HepG2 (cell line): ENCODE data around the gene ZC3H7B. TPM values are rescaled to one million over a fixed set of nuclear protein-coding genes. Genes with fewer than 3 reads are reported as not detected.

ENCODE experiments used
- ATAC-seq: fragments of 200-7000 bp; cut with Tn5 transposase; 3 replicates; pipeline ENCODE4 v1.9.1; 2020; ENCODE audit warnings: mild to moderate bottlenecking, moderate library complexity
- BruUV-seq: library from RNA; stranded (reverse); fragments of 400-500 nt; replicated peaks from 2 replicates; lab custom pipeline; 2021; lab: Mats Ljungman, UMichigan
- CTCF ChIA-PET: fragments of 300-600 bp; formaldehyde crosslinking; extraction: SDS; loops from one replicate; lab custom pipeline; 2021; ENCODE audit warnings: low total read pairs, inconsistent platforms, low intra/inter-chr PET ratio; lab: Yijun Ruan, JAX
- POLR2A ChIA-PET: fragments of 350-600 bp; sonication (Branson Sonifier 250); formaldehyde crosslinking; loops from one replicate; lab custom pipeline; 2020; ENCODE audit warnings: antibody characterized with exemption, inconsistent platforms; lab: Yijun Ruan, JAX
- DNase-seq: peaks from one replicate; pipeline ENCODE4 v3.0.0-alpha.2; 2015; ENCODE audit warnings: low spot score
- FAIRE-seq: peaks from 3 replicates; lab custom pipeline; 2011; peaks lifted over from hg19 to GRCh38; lab: Jason Lieb, UNC
- H2AFZ ChIP-seq: one replicate; pipeline ENCODE4 v1.6.1; 2011; ENCODE audit warnings: low read length, inconsistent platforms
- H3K27ac ChIP-seq: fragments of 300-600 bp; 3 replicates; pipeline ENCODE4 v1.8.0; 2011; ENCODE audit warnings: mixed run types, mild to moderate bottlenecking, mixed read lengths, low read length, inconsistent platforms; ENCODE audit not compliant: insufficient read depth; ENCODE audit errors: extremely low read length
- H3K27me3 ChIP-seq, 2 experiments: fragments of 200-600 bp in 1 of 2; 2 replicates in 1 of 2; 3 replicates in 1 of 2; pipeline versions ENCODE4 v1.6.0 to v1.8.0; 2011; ENCODE audit warnings: low read length in 2 of 2, mild to moderate bottlenecking in 2 of 2, moderate library complexity in 2 of 2, inconsistent platforms in 1 of 2; ENCODE audit not compliant: insufficient read depth in 2 of 2, control insufficient read depth in 1 of 2
- H3K36me3 ChIP-seq, 2 experiments: fragments of 200-600 bp in 1 of 2; replicated peaks in 1 of 2; 2 replicates in 1 of 2; 3 replicates in 1 of 2; pipeline versions ENCODE4 v1.5.1 to v1.8.0; 2011; ENCODE audit warnings: low read length in 2 of 2, inconsistent platforms in 1 of 2; ENCODE audit not compliant: insufficient read depth in 2 of 2, control insufficient read depth in 1 of 2
- H3K4me1 ChIP-seq: 2 replicates; pipeline ENCODE4 v1.5.1; 2012; ENCODE audit warnings: low read length, inconsistent platforms; ENCODE audit not compliant: insufficient read depth
- H3K4me2 ChIP-seq: 2 replicates; pipeline ENCODE4 v1.6.0; 2011; ENCODE audit warnings: low read depth, low read length, inconsistent platforms
- H3K4me3 ChIP-seq, 3 experiments: fragments of 200-600 bp in 1 of 3; sonication (generic), shearing (Covaris generic) in 1 of 3; replicated peaks in 1 of 3; 2 replicates each; pipeline ENCODE4 v1.5.1; 2011 to 2016; ENCODE audit warnings: low read length in 3 of 3, inconsistent platforms in 2 of 3, low read depth in 2 of 3, mild to moderate bottlenecking in 2 of 3, control low read depth in 1 of 3, mixed read lengths in 1 of 3; ENCODE audit not compliant: insufficient read depth in 1 of 3
- H3K79me2 ChIP-seq: one replicate; pipeline ENCODE4 v1.6.1; 2011; ENCODE audit warnings: low read length, inconsistent platforms; ENCODE audit not compliant: insufficient read depth
- H3K9ac ChIP-seq: 2 replicates; pipeline ENCODE4 v1.6.0; 2011; ENCODE audit warnings: mild to moderate bottlenecking, low read depth, low read length, inconsistent platforms; ENCODE audit not compliant: insufficient read depth
- H3K9me3 ChIP-seq: 2 replicates; pipeline ENCODE4 v1.5.1; 2012; ENCODE audit warnings: mild to moderate bottlenecking, low read length
- H4K20me1 ChIP-seq: 2 replicates; pipeline ENCODE4 v1.6.0; 2011; ENCODE audit warnings: inconsistent platforms, mild to moderate bottlenecking, low read length, moderate library complexity; ENCODE audit not compliant: insufficient read depth
- MAFK ChIP-seq, 2 experiments: IDR thresholded peaks in 1 of 2; conservative IDR thresholded peaks in 1 of 2; 2 replicates each; pipeline ENCODE4 v1.6.1; 2011; ENCODE audit warnings: improper control_type of control experiment in 2 of 2, low read length in 2 of 2
- RARA ChIP-seq: IDR thresholded peaks from 2 replicates; pipeline ENCODE4 v1.6.1; 2016; ENCODE audit warnings: missing genetic modification reagents, missing compliant biosample characterization
- RBM22 ChIP-seq: fragments of 200-400 bp; formaldehyde crosslinking; optimal IDR thresholded peaks from 2 replicates; pipeline ENCODE3; 2017; ENCODE audit warnings: mild to moderate bottlenecking, low read length, moderate library complexity
- SMAD3 ChIP-seq: sonication (generic); formaldehyde crosslinking; IDR thresholded peaks from 2 replicates; pipeline ENCODE4 v1.4.0; 2020; ENCODE audit warnings: missing genetic modification reagents
- SRF ChIP-seq: IDR thresholded peaks from 2 replicates; pipeline ENCODE4 v1.6.1; 2011; ENCODE audit warnings: mild to moderate bottlenecking, low read depth, low read length, moderate library complexity
- U2AF2 ChIP-seq: fragments of 200-400 bp; formaldehyde crosslinking; IDR thresholded peaks from 2 replicates; pipeline ENCODE4 v1.6.1; 2017; ENCODE audit warnings: low read depth, mild to moderate bottlenecking, low read length
- ZNF142 ChIP-seq: sonication (generic); formaldehyde crosslinking; IDR thresholded peaks from 2 replicates; pipeline ENCODE4 v1.4.0; 2020; ENCODE audit warnings: missing genetic modification reagents
- ZNF382 ChIP-seq: sonication (generic); formaldehyde crosslinking; IDR thresholded peaks from 2 replicates; pipeline ENCODE4 v1.5.0; 2020; ENCODE audit warnings: missing genetic modification reagents, mild to moderate bottlenecking, borderline replicate concordance
- ZNF510 ChIP-seq: sonication (generic); formaldehyde crosslinking; IDR thresholded peaks from 2 replicates; pipeline ENCODE4 v1.4.0; 2020; ENCODE audit warnings: low read depth, mild to moderate bottlenecking, missing genetic modification reagents
- ZNF549 ChIP-seq: sonication (generic); formaldehyde crosslinking; IDR thresholded peaks from 2 replicates; pipeline ENCODE4 v1.5.0; 2020; ENCODE audit warnings: missing genetic modification reagents
- WGBS: methylation state at CpG from one replicate; pipeline ENCODE4 v1.1.6; 2017; ENCODE audit warnings: low lambda C conversion rate; 5-methylcytosine and 5-hydroxymethylcytosine counted together
- in situ Hi-C: cut with HindIII; loops from 2 replicates; pipeline ENCODE4 v1.10.0; 2017; ENCODE audit warnings: low pct_unique_long_range_greater_than_20kb; ENCODE audit not compliant: extremely low pct_ligation_motif_present
- intact Hi-C: fragments of 100-400 bp; cut with micrococcal nuclease; formaldehyde crosslinking; loops from one replicate; pipeline ENCODE4 v1.10.0; 2022; ENCODE audit not compliant: unreplicated experiment
- polyA plus RNA-seq, 8 experiments: library from polyadenylated mRNA; depleted of rRNA in 3 of 8; stranded (reverse) in 7 of 8; unstranded in 1 of 8; fragments of >200 nt; fragmentation: Illumina TruSeq in 4 of 8; extraction: Trizol in 4 of 8; gene quantifications; 2 replicates each; pipeline versions ENCODE4 v1.2.1 to v1.2.3, GENCODE V29; 2011 to 2016; ENCODE audit warnings: low read depth in 4 of 8, missing spikeins in 1 of 8, mixed read lengths in 1 of 8; ENCODE audit not compliant: insufficient read depth in 1 of 8
- total RNA-seq, 5 experiments: library from RNA; depleted of rRNA; stranded (reverse); fragments of >200 nt; fragmentation: Illumina TruSeq; extraction: Trizol; gene quantifications; 2 replicates each; pipeline ENCODE4 v1.2.3, GENCODE V29; 2016; ENCODE audit warnings: low read depth in 1 of 5

ZC3H7B gene
- total and polyA plus RNA-seq, 2 of the 13 experiments (the other 11 are each of a cell fraction or from before 2014, with no cell fraction given), result 26.4 to 37.2 TPM

GRCh38 chr22:41327124-41327523, 25.8 kb downstream of the ZC3H7B start (continued):
- no peak for TF ChIP-seq ZNF142
- TF ChIP-seq, all 625 proteins: peak for 1

- H3K27me3 ChIP-seq, result no peaks in the 10 kb centered on the region; a peak in 1 of 5 replicates
- no peak for ATAC-seq
- no peaks in the 10 kb centered on the region for H3K4me1 ChIP-seq
- 93% methylated on average over 6 of the region's 7 CpGs for WGBS
- no peak overlapping the region for H3K27ac ChIP-seq
- intact Hi-C loops (no loop called here), in situ Hi-C loops (no loop called here)
- CTCF ChIA-PET, result no interaction called here
- no peak overlapping the region for H2AFZ ChIP-seq
- H3K9me3 ChIP-seq, result no peaks in the 10 kb centered on the region
- no TSS peak for BruUV-seq
- POLR2A ChIA-PET, result no interaction called here
- peaks cover 36 to 66% of the 10 kb centered on the region in 2 experiments for H3K36me3 ChIP-seq
- H3K9ac ChIP-seq, result no peak overlapping the region
- H3K79me2 ChIP-seq, result no peaks in the 10 kb centered on the region
- FAIRE-seq, result no peak
- no peak overlapping the region for H3K4me2 ChIP-seq
- H3K4me3 ChIP-seq, result no peak overlapping the region
- no peak for DNase-seq
- no peaks in the 10 kb centered on the region for H4K20me1 ChIP-seq
- TF ChIP-seq U2AF2 (no peak), ZNF549 (CRISPR knock-in tag) (no peak), RBM22 (peak; percentile 33), SRF (no peak), MAFK (conservative IDR thresholded peaks at IDR 0.05 in 1 of 2, IDR thresholded peaks at IDR 0.05 in 1 of 2; ENCODE audit: low read length in 2 of 2) (no peak), RARA (CRISPR knock-in tag) (no peak), ZNF510 (CRISPR knock-in tag) (no peak), SMAD3 (no peak), ZNF382 (no peak)
- TF ChIP-seq, all 625 proteins: peak for 1
These were observed 28.8 kb downstream of the ZC3H7B start for GRCh38 chr22:41330169-41330568.
